Ureter (tissue), 1 donor: ENCODE results near the gene MIER2. TPM values are rescaled to one million over a fixed set of nuclear protein-coding genes. Genes with fewer than 3 reads are reported as not detected.

Source experiments
- DNase-seq: peaks from one replicate; pipeline ENCODE4 v3.0.0-alpha.2; 2020; ENCODE audit warnings: low spot score
- total RNA-seq: library from RNA; stranded (reverse); gene quantifications from one replicate; pipeline ENCODE4 v1.2.4, GENCODE V29; 2023
- donor health status: DM: yes; HTN: yes; CAD: no.

MIER2 gene
- total RNA-seq, 1 donor from 2014 or later, result 37.9 TPM

GRCh38 chr19:378706-379105 is 34.1 kb upstream of the MIER2 start:
- DNase-seq, result no peak

DNA sequence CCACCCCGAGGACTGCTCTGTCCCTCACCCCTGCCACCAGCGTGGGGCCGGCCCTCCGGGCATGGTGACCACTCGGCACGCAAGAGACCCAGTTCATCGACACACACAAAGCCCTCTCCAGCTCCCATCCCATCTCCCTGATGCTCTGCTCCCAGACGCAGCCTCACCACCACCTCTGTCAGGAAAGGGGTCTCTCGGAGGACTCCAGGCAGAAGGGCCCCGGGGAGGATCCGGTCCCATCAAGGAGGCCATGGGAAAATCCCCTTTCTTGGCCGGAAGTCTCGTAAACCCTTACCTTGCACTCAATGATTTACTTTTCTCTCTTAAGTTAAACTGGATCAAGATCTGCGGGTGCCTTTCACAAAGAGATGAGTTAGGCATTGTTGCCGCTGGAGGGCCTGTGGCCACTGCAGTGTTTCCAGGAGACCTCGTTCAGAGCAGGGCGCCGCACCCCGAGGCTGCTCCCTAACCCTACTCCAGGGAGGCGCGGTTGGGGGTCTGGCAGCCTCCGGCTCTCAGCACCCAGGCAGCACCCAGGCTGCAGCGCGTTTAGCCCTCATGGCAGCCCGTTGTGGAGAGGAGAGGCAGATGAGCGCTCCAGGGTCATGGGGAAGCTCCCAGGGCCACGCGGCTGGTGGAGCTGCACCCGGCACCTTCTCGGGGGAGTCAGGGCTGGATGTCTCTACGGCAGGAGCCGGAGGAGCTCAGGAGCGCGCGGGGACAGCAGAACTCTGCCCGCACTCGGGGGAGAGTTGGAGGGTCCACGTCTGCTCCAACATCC is 33.4 kb upstream of the MIER2 start:
- DNase-seq, result no peak

- DNase-seq, result no peak
Measured at GRCh38 chr19:376111-376470, 31.5 kb upstream of the MIER2 start.

GRCh38 chr19:375395-376110 is 31.0 kb upstream of the MIER2 start:
- no peak for DNase-seq

GRCh38 chr19:374886-375235 is 30.3 kb upstream of the MIER2 start:
- no peak for DNase-seq

GRCh38 chr19:374183-374885 is 29.7 kb upstream of the MIER2 start:
- DNase-seq, result no peak

- no peak for DNase-seq
Measured at GRCh38 chr19:373391-374182, 29.0 kb upstream of the MIER2 start.

DNA sequence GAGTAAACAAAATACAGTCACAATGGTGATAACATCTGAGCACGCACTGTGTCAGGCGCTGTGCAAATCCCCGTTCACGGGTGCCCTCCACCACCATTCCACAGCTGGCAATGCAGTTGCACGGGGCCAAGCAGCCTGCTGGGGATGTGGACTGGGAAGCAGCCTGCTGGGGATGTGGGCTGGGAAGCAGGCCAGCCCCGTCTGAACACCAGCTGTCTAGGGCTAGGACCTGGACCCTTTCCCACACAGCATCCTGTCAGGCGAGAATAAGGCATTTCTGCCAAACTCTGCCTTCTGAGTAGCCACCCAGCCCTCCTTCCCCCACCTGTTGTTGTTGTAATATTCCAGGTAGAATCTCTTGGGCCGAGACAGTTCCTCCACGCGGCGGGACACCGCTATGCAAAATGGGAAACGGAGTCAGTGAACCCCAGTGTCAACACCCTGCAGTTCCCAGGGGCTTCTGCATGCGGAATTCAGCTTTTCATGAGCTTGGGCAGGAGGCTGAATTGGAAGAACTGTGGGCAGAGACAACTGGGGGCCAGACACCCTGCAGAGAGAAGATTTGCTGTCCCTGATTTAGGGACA is 27.8 kb upstream of the MIER2 start:
- DNase-seq, result no peak

DNA sequence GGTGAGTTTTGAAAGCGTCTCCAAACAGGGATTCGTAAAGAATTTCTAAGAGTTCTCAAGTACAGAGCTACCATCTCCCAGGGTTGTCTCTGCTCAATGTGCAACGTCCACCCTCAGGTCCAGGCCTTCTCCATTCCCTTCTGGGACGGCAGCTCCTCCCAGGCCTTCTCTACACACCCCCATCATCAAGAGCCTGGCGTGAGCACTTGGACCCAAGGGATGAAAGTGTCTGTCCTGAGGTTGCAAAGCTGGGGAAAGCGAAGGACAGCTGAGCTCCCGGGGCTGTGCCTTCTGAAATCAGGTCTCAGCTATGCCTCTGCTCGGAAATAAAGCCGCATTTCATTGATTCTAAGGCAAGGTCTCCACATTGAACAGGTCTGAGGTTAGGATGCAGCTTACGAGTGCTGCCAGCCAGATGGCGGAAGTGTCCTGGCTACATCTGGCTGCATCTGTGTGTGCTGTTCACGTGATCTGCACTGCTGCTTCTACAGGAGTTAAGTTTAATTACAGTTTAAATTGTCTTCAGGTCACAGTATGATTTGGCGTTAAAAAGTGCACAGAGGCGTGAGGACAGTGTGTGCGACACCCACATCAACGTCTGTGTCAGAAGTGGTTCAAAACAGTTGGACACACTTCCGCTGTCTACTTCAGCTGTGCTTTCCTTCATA is 27.0 kb upstream of the MIER2 start:
- no peak for DNase-seq

- peak; percentile 24 for DNase-seq
Measured at GRCh38 chr19:370641-371330, 26.2 kb upstream of the MIER2 start.

DNA sequence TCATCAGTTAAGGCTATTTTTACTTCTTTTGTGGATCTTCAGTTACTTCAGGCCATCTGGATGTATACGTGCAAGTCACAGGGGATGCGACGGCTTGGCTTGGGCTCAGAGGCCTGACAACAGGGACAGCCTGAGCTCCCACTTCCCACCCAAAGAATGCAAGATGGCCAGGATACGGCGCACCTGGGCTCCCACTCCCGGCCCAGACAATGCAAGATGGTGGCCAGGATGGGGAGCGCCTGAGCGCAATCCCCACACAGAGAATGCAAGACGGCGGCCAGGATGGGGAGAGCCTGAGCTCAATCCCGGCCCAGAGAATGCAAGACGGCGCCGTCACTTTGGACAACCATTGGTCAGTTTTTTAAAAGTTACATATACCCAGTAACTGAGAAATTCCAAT is 25.3 kb upstream of the MIER2 start:
- peak; percentile 26 for DNase-seq

GRCh38 chr19:369256-369655 is 24.7 kb upstream of the MIER2 start:
- no peak for DNase-seq

GRCh38 chr19:368630-369024 is 24.0 kb upstream of the MIER2 start:
- no peak for DNase-seq

GRCh38 chr19:367963-368629 is 23.5 kb upstream of the MIER2 start:
- no peak for DNase-seq

DNA sequence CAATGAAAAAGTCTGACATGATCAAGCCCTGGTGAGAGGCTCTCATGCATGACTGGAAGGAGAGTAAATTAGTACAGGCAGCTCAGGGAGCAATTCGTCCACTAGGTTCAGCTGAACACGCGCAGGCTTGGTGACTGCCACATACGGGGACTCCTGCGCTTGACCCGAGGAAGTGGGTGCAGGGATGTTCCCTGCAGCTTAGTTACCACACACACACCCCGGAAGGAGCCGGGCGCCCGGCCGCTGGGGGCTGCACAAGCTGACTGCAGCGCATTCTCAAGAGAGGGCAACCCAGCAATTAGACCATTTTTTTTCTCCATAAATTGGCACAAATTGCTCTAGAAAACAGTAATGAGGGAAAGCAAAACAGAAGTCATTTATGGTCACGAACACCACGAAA is 23.0 kb upstream of the MIER2 start:
- DNase-seq, result no peak

- no peak for DNase-seq
Measured at GRCh38 chr19:366951-367350, 22.4 kb upstream of the MIER2 start.

DNA sequence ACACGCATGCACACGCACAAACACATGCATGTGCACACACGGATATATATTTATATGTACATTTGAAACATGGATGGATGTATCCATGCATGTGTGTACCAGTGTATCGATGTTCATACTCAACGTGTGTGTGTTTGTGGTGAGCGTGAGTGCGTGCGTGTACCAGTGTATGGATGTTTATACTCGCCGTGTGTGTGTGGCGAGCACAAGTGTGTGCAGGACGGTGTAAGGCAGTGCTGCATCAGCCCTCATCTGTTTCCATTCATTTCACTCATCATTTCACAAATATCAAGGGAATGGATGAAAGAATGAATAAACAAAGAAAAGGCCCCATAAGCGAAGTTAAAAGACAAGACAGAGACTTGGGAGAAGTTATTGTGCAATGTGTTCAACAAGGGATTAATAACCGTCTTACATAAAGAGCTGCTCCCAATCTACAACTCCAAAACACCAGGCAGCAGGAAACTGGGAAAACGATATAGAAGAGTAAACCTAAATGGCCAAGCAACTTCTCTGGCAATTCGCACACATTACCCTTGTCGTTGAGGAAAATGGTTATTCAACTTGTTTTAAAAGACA is 21.7 kb upstream of the MIER2 start:
- no peak for DNase-seq

GRCh38 chr19:364496-365287 is 20.1 kb upstream of the MIER2 start:
- no peak for DNase-seq

- DNase-seq, result no peak
Measured at GRCh38 chr19:362683-363082, 18.1 kb upstream of the MIER2 start.
